K562 (cell line): ENCODE results near the gene SMIM35. TPM values are rescaled to one million over a fixed set of nuclear protein-coding genes. Genes with fewer than 3 reads are reported as not detected.
"Not testable (repeated sequence)": the region's sequence is repeated elsewhere in the genome, so short reads cannot be mapped to it uniquely, and the experiment has no call there.

ENCODE experiments used
- CCNT2 ChIP-seq: IDR thresholded peaks from 2 replicates; pipeline ENCODE4 v1.6.1; 2011; ENCODE audit warnings: borderline replicate concordance, low read depth, mild to moderate bottlenecking, moderate library complexity, mixed read lengths, low read length; ENCODE audit not compliant: insufficient read length; ENCODE audit errors: extremely low read depth
- CXXC5 ChIP-seq: fragments of 250-450 bp; sonication (Bioruptor Pico); IDR thresholded peaks from 2 replicates; pipeline ENCODE4 v1.8.0; 2022; ENCODE audit warnings: inconsistent platforms, mild to moderate bottlenecking, moderate library complexity
- DACH1 ChIP-seq: fragments of 450-650 bp; IDR thresholded peaks from 2 replicates; pipeline ENCODE4 v1.6.1; 2018; ENCODE audit not compliant: partially characterized antibody
- DMBX1 ChIP-seq: fragments of 250-450 bp; sonication (Bioruptor Pico); IDR thresholded peaks from 2 replicates; pipeline ENCODE4 v1.8.0; 2022; ENCODE audit warnings: inconsistent platforms, mild to moderate bottlenecking, moderate library complexity, borderline replicate concordance
- DPF2 ChIP-seq: fragments of 450-650 bp; IDR thresholded peaks from 2 replicates; pipeline ENCODE4 v1.6.1; 2016
- EP300 ChIP-seq: IDR thresholded peaks from 2 replicates; pipeline ENCODE4 v1.6.1; 2012; ENCODE audit warnings: low read length, improper control_type of control experiment
- JUND ChIP-seq, 2 experiments: IDR thresholded peaks; 2 replicates in 1 of 2; 3 replicates in 1 of 2; pipeline ENCODE4 v1.6.1; 2011; ENCODE audit warnings: borderline replicate concordance in 2 of 2, low read depth in 2 of 2, low read length in 2 of 2, improper control_type of control experiment in 1 of 2, missing biosample characterization in 1 of 2, missing genetic modification characterization in 1 of 2, missing genetic modification reagents in 1 of 2
- KDM1A ChIP-seq, 2 experiments: fragments of 450-650 bp; IDR thresholded peaks; 2 replicates each; pipeline ENCODE4 v1.6.1; 2016; ENCODE audit warnings: mild to moderate bottlenecking in 2 of 2
- KLF16 ChIP-seq: IDR thresholded peaks from 2 replicates; pipeline ENCODE4 v1.6.1; 2016; ENCODE audit warnings: antibody characterized with exemption
- NBN ChIP-seq: fragments of 450-650 bp; IDR thresholded peaks from 2 replicates; pipeline ENCODE4 v1.6.1; 2016; ENCODE audit warnings: low read depth, mild to moderate bottlenecking
- NFIC ChIP-seq: fragments of 450-650 bp; IDR thresholded peaks from 2 replicates; pipeline ENCODE4 v1.6.1; 2017; ENCODE audit warnings: mild to moderate bottlenecking, inconsistent platforms
- RNF2 ChIP-seq: sonication (generic); IDR thresholded peaks from 2 replicates; pipeline ENCODE4 v1.6.1; 2016
- SMAD4 ChIP-seq: fragments of 250-450 bp; sonication (Bioruptor Pico); conservative IDR thresholded peaks from 2 replicates; pipeline ENCODE4 v1.8.0; 2021; ENCODE audit warnings: inconsistent platforms, mild to moderate bottlenecking, moderate library complexity
- TBP ChIP-seq: optimal IDR thresholded peaks from 2 replicates; pipeline ENCODE3; 2011; ENCODE audit warnings: low read depth, low read length, improper control_type of control experiment
- TEAD4 ChIP-seq, 2 experiments: sonication (generic) in 1 of 2; formaldehyde crosslinking in 1 of 2; IDR thresholded peaks; 2 replicates each; pipeline versions ENCODE4 v1.6.1 to v1.8.0; 2012 to 2022; ENCODE audit warnings: borderline replicate concordance in 1 of 2, inconsistent platforms in 1 of 2, low read length in 1 of 2, mild to moderate bottlenecking in 1 of 2, missing genetic modification reagents in 1 of 2
- polyA plus RNA-seq, 8 experiments: library from polyadenylated mRNA; depleted of rRNA in 4 of 8; stranded (reverse) in 5 of 8; unstranded in 3 of 8; fragments of >200 nt; fragmentation: Nextera tagmentation in 2 of 8; fragmentation: Illumina TruSeq in 1 of 8; extraction: Ambion mirVana in 2 of 8; extraction: Trizol in 1 of 8; gene quantifications; 2 replicates each; pipeline versions ENCODE4 v1.2.1 to v1.2.3, GENCODE V29; 2011 to 2014; ENCODE audit warnings: inconsistent platforms in 1 of 8, missing spikeins in 1 of 8
- total RNA-seq, 7 experiments: library from RNA; depleted of rRNA in 6 of 7; stranded (reverse); fragments of >200 nt in 6 of 7; fragmentation: Illumina TruSeq in 2 of 7; extraction: Trizol in 2 of 7; gene quantifications; 2 replicates each; pipeline versions ENCODE4 v1.2.1 to v1.2.3, GENCODE V29; 2011 to 2021; ENCODE audit warnings: low replicate concordance in 1 of 7
- TF ChIP-seq, protein P1 (sequence below): fragments of 450-650 bp; IDR thresholded peaks from 2 replicates; pipeline ENCODE4 v1.6.1; 2016; ENCODE audit warnings: low read depth, mild to moderate bottlenecking, moderate library complexity
- TF ChIP-seq, protein P2 (sequence below), 3 experiments: IDR thresholded peaks in 2 of 3; conservative IDR thresholded peaks in 1 of 3; 2 replicates each; pipeline ENCODE4 v1.5.1; 2011 to 2012; ENCODE audit warnings: low read length in 3 of 3, mild to moderate bottlenecking in 3 of 3, control low read depth in 2 of 3, improper control_type of control experiment in 1 of 3, inconsistent platforms in 1 of 3, low read depth in 1 of 3, mixed read lengths in 1 of 3, moderate library complexity in 1 of 3; ENCODE audit not compliant: insufficient read depth in 2 of 3
- TF ChIP-seq, protein P3 (sequence below): fragments of 200-800 bp; sonication (Bioruptor generic); IDR thresholded peaks from 2 replicates; pipeline ENCODE4 v1.6.1; 2017; ENCODE audit warnings: missing genetic modification characterization, missing compliant biosample characterization
- TF ChIP-seq, protein P4 (sequence below): fragments of 450-650 bp; IDR thresholded peaks from 2 replicates; pipeline ENCODE4 v1.7.0; 2016; ENCODE audit warnings: borderline replicate concordance

Gene SMIM35
- total and polyA plus RNA-seq, 9 of the 15 experiments (the other 6 are each of a cell fraction or from before 2014, with no cell fraction given): 0.03 TPM; not detected in 7

DNA sequence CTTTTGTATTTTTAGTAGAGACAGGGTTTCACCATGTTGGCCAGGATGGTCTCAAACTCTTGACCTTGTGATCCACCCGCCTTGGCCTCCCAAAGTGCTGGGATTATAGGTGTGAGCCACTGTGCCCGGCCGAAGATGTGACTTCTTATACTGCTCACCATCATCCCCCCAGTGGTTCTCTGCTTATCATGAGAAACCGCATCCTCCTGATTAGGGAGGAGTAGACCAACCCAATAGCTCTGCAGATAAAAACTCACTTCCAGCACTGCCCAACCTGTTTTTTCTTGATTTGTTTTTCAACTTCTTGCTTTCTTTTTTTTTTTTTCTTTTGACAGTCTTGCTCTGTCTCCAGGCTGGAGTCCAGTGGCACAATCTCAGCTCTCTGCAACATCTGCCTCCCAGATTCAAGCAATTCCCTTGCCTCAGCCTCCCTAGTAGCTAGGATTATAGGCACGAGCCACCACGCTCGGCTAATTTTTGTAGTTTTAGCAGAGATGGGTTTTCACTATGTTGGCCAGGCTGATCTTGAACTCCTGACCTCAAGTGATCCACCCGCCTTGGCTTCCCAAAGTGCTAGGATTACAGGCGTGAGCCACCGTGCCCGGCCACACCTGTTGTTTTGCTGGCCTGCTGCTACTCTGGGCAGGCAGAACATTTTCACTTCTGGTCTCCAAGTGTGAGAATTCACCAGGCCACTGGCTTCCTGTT is 79.0 kb downstream of the SMIM35 start (continued):
- TF ChIP-seq KDM1A (IDR thresholded peaks at IDR 0.05) (peak; percentile 91 to 92), SMAD4 (peak; percentile 70), EP300 (peak; percentile 84), DACH1 (peak; percentile 54), CCNT2 (peak; percentile 21), DPF2 (peak; percentile 90), DMBX1 (0 out of 2 replicates have a peak, but pooled peaks have one; percentile 22), NBN (peak; percentile 60; the same call in 1 of the 2 replicates), NFIC (peak; percentile 35), TBP (peak; percentile 66), TEAD4 (IDR thresholded peaks at IDR 0.05; ENCODE audit: low read length) (peak; percentile 65; the same call in 1 of the 2 replicates), KLF16 (peak; percentile 61; the same call in 1 of the 2 replicates), JUND (IDR thresholded peaks at IDR 0.05; ENCODE audit: borderline replicate concordance, low read depth, low read length) (peak; percentile 72; the same call in 1 of the 2 replicates), CXXC5 (CRISPR knock-in tag) (peak; percentile 65), RNF2 (peak; percentile 63; the same call in 1 of the 2 replicates)
- not testable (repeated sequence) for TF ChIP-seq TEAD4 (CRISPR knock-in tag; IDR thresholded peaks at IDR 0.05; ENCODE audit: borderline replicate concordance); JUND (tag; IDR thresholded peaks at IDR 0.05; ENCODE audit: borderline replicate concordance, low read depth, low read length)
- TF ChIP-seq, protein P1, sequence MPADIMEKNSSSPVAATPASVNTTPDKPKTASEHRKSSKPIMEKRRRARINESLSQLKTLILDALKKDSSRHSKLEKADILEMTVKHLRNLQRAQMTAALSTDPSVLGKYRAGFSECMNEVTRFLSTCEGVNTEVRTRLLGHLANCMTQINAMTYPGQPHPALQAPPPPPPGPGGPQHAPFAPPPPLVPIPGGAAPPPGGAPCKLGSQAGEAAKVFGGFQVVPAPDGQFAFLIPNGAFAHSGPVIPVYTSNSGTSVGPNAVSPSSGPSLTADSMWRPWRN: peak; percentile 63; the same call in 1 of the 2 replicates
- TF ChIP-seq, protein P2, sequence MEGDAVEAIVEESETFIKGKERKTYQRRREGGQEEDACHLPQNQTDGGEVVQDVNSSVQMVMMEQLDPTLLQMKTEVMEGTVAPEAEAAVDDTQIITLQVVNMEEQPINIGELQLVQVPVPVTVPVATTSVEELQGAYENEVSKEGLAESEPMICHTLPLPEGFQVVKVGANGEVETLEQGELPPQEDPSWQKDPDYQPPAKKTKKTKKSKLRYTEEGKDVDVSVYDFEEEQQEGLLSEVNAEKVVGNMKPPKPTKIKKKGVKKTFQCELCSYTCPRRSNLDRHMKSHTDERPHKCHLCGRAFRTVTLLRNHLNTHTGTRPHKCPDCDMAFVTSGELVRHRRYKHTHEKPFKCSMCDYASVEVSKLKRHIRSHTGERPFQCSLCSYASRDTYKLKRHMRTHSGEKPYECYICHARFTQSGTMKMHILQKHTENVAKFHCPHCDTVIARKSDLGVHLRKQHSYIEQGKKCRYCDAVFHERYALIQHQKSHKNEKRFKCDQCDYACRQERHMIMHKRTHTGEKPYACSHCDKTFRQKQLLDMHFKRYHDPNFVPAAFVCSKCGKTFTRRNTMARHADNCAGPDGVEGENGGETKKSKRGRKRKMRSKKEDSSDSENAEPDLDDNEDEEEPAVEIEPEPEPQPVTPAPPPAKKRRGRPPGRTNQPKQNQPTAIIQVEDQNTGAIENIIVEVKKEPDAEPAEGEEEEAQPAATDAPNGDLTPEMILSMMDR (IDR thresholded peaks at IDR 0.05 in 2 of 3, conservative IDR thresholded peaks at IDR 0.05 in 1 of 3; ENCODE audit: insufficient read depth in 2 of 3, low read depth in 1 of 3, low read length in 3 of 3): 0 out of 6 replicates have a peak, but pooled peaks of 1 of the 3 experiments have one; percentile 2
- TF ChIP-seq, protein P3, sequence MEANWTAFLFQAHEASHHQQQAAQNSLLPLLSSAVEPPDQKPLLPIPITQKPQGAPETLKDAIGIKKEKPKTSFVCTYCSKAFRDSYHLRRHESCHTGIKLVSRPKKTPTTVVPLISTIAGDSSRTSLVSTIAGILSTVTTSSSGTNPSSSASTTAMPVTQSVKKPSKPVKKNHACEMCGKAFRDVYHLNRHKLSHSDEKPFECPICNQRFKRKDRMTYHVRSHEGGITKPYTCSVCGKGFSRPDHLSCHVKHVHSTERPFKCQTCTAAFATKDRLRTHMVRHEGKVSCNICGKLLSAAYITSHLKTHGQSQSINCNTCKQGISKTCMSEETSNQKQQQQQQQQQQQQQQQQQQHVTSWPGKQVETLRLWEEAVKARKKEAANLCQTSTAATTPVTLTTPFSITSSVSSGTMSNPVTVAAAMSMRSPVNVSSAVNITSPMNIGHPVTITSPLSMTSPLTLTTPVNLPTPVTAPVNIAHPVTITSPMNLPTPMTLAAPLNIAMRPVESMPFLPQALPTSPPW (CRISPR knock-in tag): peak; percentile 58; the same call in 1 of the 2 replicates
- TF ChIP-seq, protein P4, sequence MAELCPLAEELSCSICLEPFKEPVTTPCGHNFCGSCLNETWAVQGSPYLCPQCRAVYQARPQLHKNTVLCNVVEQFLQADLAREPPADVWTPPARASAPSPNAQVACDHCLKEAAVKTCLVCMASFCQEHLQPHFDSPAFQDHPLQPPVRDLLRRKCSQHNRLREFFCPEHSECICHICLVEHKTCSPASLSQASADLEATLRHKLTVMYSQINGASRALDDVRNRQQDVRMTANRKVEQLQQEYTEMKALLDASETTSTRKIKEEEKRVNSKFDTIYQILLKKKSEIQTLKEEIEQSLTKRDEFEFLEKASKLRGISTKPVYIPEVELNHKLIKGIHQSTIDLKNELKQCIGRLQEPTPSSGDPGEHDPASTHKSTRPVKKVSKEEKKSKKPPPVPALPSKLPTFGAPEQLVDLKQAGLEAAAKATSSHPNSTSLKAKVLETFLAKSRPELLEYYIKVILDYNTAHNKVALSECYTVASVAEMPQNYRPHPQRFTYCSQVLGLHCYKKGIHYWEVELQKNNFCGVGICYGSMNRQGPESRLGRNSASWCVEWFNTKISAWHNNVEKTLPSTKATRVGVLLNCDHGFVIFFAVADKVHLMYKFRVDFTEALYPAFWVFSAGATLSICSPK: 0 out of 2 replicates have a peak, but pooled peaks have one; percentile 75
